Thyroid gland (tissue), 4 donors: ENCODE results near the gene SMS. TPM values are rescaled to one million over a fixed set of nuclear protein-coding genes. Genes with fewer than 3 reads are reported as not detected.

ENCODE experiments used
- DNase-seq, 2 donors: peaks; one replicate each; pipeline ENCODE4 v3.0.0-alpha.2; 2019
- H3K27ac ChIP-seq, 3 donors: fragments of 200-600 bp; sonication (generic); 1 replicate in 2 of 3; 2 replicates in 1 of 3; pipeline ENCODE4 v1.5.1; 2016 to 2019; ENCODE audit warnings: mild to moderate bottlenecking in 1 of 3, moderate library complexity in 1 of 3
- H3K27me3 ChIP-seq: fragments of 200-600 bp; sonication (generic); one replicate; pipeline ENCODE4 v1.5.1; 2019
- H3K36me3 ChIP-seq, 2 donors: fragments of 200-600 bp; sonication (generic); one replicate each; pipeline ENCODE4 v1.5.1; 2016 to 2019
- H3K4me1 ChIP-seq, 2 donors: fragments of 200-600 bp; sonication (generic); one replicate each; pipeline ENCODE4 v1.5.1; 2017 to 2019
- H3K4me3 ChIP-seq, 3 donors: fragments of 200-600 bp; sonication (generic); replicated peaks in 1 of 3; 1 replicate in 2 of 3; 2 replicates in 1 of 3; pipeline ENCODE4 v1.5.1; 2016; ENCODE audit warnings: mild to moderate bottlenecking in 1 of 3
- H3K9me3 ChIP-seq: fragments of 200-600 bp; sonication (generic); one replicate; pipeline ENCODE4 v1.5.1; 2017
- POLR2A ChIP-seq, 2 donors: fragments of 450-650 bp; IDR thresholded peaks; one replicate each; pipeline ENCODE4 v1.6.1; 2017; ENCODE audit warnings: antibody characterized with exemption in 2 of 2, mild to moderate bottlenecking in 2 of 2, moderate library complexity in 1 of 2
- WGBS, 2 donors: methylation state at CpG; one replicate each; pipeline ENCODE4 v1.1.5; 2017; 5-methylcytosine and 5-hydroxymethylcytosine counted together
- intact Hi-C: fragments of 100-400 bp; cut with DNase I; formaldehyde crosslinking; loops from one replicate; pipeline ENCODE4 v1.15.1; 2023
- total RNA-seq, 4 donors: library from RNA; depleted of rRNA; stranded (reverse); fragments of >200 nt; gene quantifications; one replicate each; pipeline ENCODE4 v1.2.3, GENCODE V29; 2016
- TF ChIP-seq, protein P1 (sequence below), 6 experiments: fragments of 200-600 bp in 3 of 6; fragments of 450-650 bp in 3 of 6; sonication (generic) in 3 of 6; IDR thresholded peaks; one replicate each; pipeline ENCODE4 v1.5.1; 2016 to 2019; ENCODE audit warnings: antibody characterized with exemption in 6 of 6, mild to moderate bottlenecking in 2 of 6, inconsistent platforms in 1 of 6, moderate library complexity in 1 of 6

SMS gene
- total RNA-seq, 4 donors from 2014 or later, result 89.6 to 128 (median 91.4) TPM

- TF ChIP-seq, protein P1, sequence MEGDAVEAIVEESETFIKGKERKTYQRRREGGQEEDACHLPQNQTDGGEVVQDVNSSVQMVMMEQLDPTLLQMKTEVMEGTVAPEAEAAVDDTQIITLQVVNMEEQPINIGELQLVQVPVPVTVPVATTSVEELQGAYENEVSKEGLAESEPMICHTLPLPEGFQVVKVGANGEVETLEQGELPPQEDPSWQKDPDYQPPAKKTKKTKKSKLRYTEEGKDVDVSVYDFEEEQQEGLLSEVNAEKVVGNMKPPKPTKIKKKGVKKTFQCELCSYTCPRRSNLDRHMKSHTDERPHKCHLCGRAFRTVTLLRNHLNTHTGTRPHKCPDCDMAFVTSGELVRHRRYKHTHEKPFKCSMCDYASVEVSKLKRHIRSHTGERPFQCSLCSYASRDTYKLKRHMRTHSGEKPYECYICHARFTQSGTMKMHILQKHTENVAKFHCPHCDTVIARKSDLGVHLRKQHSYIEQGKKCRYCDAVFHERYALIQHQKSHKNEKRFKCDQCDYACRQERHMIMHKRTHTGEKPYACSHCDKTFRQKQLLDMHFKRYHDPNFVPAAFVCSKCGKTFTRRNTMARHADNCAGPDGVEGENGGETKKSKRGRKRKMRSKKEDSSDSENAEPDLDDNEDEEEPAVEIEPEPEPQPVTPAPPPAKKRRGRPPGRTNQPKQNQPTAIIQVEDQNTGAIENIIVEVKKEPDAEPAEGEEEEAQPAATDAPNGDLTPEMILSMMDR (IDR thresholded peaks at IDR 0.05), result no peak
- no peak for TF ChIP-seq POLR2A (IDR thresholded peaks at IDR 0.05)
- Histone ChIP-seq H3K27me3 (no peaks in the 10 kb centered on the region), H3K36me3 (no peaks in the 10 kb centered on the region), H3K27ac (no peak overlapping the region), H3K4me1 (no peaks in the 10 kb centered on the region), H3K9me3 (no peaks in the 10 kb centered on the region), H3K4me3 (no peak overlapping the region)
- WGBS, 2 donors, result 50 to 85% methylated on average over 2 of the region's 2 CpGs
- intact Hi-C loops, result no loop called here
- no peak for DNase-seq
Measured at GRCh38 chrX:22024577-22024976, 84.1 kb downstream of the SMS start.

DNA sequence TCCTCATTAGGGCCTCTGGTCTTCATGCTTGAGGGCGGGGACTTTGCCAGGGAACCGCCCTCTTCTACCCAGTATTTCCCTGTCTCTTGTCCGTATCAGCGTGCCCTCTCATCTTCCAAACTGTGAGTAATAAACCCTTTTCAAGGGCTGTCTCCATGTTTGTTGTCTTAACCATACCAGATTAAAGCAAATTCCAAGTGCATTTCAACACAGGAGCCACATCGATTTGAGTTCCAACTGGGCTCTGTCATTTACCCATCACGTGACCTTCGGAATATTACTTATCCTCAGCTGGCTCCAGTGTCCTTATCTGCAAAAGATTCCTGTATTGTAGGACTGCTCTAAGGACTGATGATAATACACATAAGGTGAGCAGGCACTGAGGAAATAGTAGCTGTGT is 85.2 kb downstream of the SMS start:
- intact Hi-C loops, result no loop called here
- Histone ChIP-seq H3K4me3 (no peak overlapping the region), H3K36me3 (no peaks in the 10 kb centered on the region), H3K27ac (no peak overlapping the region), H3K27me3 (no peaks in the 10 kb centered on the region), H3K9me3 (no peaks in the 10 kb centered on the region), H3K4me1 (no peaks in the 10 kb centered on the region)
- no peak for DNase-seq
- WGBS, 2 donors, result 79 to 95% methylated on average over 7 of the region's 7 CpGs
- TF ChIP-seq, protein P1 (IDR thresholded peaks at IDR 0.05), result no peak
- TF ChIP-seq POLR2A (IDR thresholded peaks at IDR 0.05), result no peak

DNA sequence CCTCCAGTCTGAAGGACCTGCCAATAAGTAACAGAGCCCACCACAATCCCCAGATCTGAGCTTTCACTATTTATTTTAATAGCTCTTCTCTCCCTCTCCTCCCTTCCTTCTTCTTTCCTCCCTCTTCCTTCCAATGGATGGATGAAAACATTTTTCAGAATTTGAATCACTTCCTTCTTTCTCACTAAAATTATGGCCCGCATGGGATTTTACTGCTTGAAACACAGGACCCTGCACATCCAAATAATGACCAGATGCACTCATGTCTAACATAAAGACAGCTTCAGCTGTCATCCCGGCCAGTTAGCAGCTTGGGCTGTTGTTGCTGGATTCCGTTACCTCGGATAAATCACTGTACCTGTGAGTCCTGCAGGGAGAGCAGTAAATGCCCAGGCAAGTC is 86.2 kb downstream of the SMS start:
- Histone ChIP-seq H3K4me3 (no peak overlapping the region), H3K4me1 (no peaks in the 10 kb centered on the region), H3K27ac (no peak overlapping the region), H3K9me3 (no peaks in the 10 kb centered on the region), H3K27me3 (no peaks in the 10 kb centered on the region), H3K36me3 (no peaks in the 10 kb centered on the region)
- intact Hi-C loops, result no loop called here
- TF ChIP-seq, protein P1 (IDR thresholded peaks at IDR 0.05), result no peak
- TF ChIP-seq POLR2A (IDR thresholded peaks at IDR 0.05), result no peak
- DNase-seq, result no peak
- WGBS, 2 donors, result 91 to 100% methylated on average over 2 to 4 of the region's 4 CpGs

- TF ChIP-seq POLR2A (IDR thresholded peaks at IDR 0.05), result no peak
- TF ChIP-seq, protein P1 (IDR thresholded peaks at IDR 0.05), result no peak
- no peaks in the 10 kb centered on the region for H3K4me1 ChIP-seq
- no peaks in the 10 kb centered on the region for H3K9me3 ChIP-seq
- no peak within 1 kb of the TSS for H3K4me3 ChIP-seq
- WGBS, 2 donors, result 24 to 25% methylated on average over 1 of the region's 1 CpG
- H3K36me3 ChIP-seq, result no peaks in the 10 kb centered on the region
- no peak for DNase-seq
- H3K27ac ChIP-seq, result no peak within 1 kb of the TSS
- H3K27me3 ChIP-seq, result no peaks in the 10 kb centered on the region
- intact Hi-C loops, result no loop called here
Measured at GRCh38 chrX:22032084-22032483, 91.6 kb downstream of the SMS start, which contains the start of gene PHEX. Gene PHEX, plus strand, starts transcription at chrX:22032325. Its CDS starts 681 bp downstream, at chrX:22033006.

GRCh38 chrX:22032506-22032905 is 92.0 kb downstream of the SMS start:
- Histone ChIP-seq H3K4me3 (no peak overlapping the region), H3K9me3 (no peaks in the 10 kb centered on the region), H3K36me3 (no peaks in the 10 kb centered on the region), H3K27me3 (no peaks in the 10 kb centered on the region), H3K4me1 (no peaks in the 10 kb centered on the region), H3K27ac (no peak overlapping the region)
- intact Hi-C loops, result no loop called here
- no peak for TF ChIP-seq POLR2A (IDR thresholded peaks at IDR 0.05)
- DNase-seq, result no peak
- WGBS, 2 donors, result 41 to 53% methylated on average over 6 of the region's 6 CpGs

GRCh38 chrX:22033818-22034217 is 93.3 kb downstream of the SMS start:
- no peak overlapping the region for H3K4me3 ChIP-seq
- no peak for DNase-seq
- H3K4me1 ChIP-seq, result no peaks in the 10 kb centered on the region
- H3K36me3 ChIP-seq, result no peaks in the 10 kb centered on the region
- WGBS, 2 donors, result 38 to 47% methylated on average over 5 of the region's 5 CpGs
- no peak overlapping the region for H3K27ac ChIP-seq
- H3K27me3 ChIP-seq, result no peaks in the 10 kb centered on the region
- no peaks in the 10 kb centered on the region for H3K9me3 ChIP-seq
- intact Hi-C loops, result no loop called here
- TF ChIP-seq, protein P1 (IDR thresholded peaks at IDR 0.05), result no peak
- no peak for TF ChIP-seq POLR2A (IDR thresholded peaks at IDR 0.05)
